ENCODE data around the gene PTPRN2.
A peak's percentile ranks its signal among the peaks of the same experiment; 100 is the strongest.
"Not testable (repeated sequence)": the region's sequence is repeated elsewhere in the genome, so short reads cannot be mapped to it uniquely, and the experiment has no call there.

The PTPRN2 gene

GRCh38 chr7:157704365-157704764 is 883.3 kb downstream of the PTPRN2 start:
- no peak for DNase-seq

DNA sequence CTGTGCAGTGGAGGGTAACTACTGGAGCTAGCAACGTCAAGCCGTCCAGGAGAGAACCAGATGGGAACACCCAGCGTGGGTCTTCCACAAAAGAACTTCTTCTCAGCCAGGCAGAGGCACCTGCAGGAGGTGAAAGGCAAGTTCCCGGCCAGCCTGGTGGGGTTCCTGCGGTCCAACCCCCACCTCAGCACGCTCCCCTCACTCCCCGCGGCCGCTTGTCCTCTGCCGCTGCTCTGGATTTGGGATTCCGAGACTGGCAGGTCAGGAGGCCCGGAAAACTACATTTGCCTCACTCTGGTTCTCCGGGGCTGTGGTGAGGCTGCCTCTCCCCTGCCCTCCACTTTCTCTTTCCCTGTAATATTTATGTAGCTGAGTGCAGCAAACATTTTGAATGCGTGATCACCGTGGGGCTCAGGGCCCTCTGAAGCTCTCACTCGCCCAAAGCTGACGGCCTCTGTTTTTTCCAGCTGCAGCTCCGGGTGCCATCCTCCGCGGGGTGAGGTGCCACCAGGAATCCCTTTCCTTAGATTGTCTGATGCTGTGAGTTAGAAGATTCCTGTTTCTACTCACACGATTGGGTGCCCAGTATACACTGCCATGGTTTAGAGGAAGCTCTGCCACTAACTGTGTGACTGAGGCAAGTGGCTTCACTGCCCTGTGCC is 884.0 kb downstream of the PTPRN2 start:
- no peak for DNase-seq

GRCh38 chr7:157703131-157703530 is 884.5 kb downstream of the PTPRN2 start:
- DNase-seq, result no peak

DNA sequence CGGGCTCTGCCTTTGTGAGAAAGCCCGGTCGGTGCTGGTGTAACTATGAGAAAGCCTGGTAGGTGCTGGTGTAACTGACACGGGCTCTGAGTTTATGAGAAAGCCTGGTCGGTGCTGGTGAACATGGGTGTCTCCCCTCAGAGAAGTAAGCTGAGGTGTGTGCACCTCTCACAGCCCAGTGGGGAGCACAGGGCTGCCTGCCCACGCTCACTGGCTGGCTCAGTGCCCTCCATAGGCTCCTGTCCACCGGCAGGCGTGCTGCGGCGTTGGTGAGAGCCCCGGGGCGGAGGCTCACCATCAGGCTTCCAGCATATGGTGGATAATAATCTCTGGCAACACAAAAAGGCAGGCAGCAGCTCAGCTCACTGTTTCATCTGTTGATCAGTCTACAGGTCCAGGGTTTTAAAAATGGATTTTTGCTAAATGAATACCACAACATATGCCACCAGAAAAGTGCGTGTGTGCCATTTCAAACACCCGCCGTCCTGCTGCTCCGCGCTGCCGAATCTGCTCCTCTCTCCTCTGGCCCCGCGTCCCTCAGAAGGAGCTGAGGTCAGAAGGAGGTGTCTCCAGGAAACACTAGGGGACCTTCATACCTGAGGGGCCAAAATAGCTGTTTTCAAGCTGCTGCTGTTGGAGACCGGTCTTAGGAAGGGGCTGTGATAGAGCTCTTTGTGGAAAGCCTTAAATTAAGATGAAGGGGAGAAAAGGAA is 885.2 kb downstream of the PTPRN2 start:
- no peak for DNase-seq

GRCh38 chr7:157701395-157702180 is 886.0 kb downstream of the PTPRN2 start:
- DNase-seq, result not testable (repeated sequence)

DNA sequence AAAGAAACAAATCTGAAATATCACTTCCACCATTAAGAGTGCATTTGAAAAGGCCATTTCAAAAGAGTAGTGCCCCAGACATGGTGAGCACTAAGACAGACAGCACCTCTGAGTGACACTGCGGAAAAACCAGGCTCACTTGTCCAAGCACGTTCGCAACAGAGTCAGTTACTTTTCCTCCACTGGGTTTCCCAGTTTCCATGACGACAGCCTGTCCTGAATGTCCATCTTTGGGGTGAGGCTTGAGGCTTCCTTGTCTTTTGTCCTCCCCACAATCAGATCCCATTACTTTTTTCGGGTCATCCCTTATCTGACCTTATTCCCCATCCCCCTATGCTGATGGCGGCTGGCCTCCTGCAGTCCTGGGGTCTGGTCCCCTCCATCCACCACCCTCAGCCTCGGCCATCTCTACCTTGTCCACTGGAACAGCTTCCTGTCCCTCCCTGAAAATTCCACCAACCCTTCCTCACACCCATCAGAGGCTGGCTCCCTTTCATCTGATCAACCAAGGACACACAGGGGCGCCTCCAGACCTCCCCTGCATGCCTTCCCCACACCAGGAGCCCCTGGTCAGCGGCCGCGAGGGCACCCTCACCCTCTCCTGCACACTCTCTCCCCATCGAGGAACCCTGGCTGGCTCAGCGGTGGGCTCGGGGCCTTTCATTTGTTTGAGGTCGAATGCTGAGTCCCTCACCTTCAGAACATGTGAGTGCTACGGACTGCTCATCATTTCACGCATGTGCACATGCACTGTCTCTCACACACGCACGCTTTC is 887.2 kb downstream of the PTPRN2 start:
- DNase-seq, result no peak

- no peak for DNase-seq
Observed at GRCh38 chr7:157699357-157700013, 888.1 kb downstream of the PTPRN2 start.

- not testable (repeated sequence) for DNase-seq
Observed at GRCh38 chr7:157697287-157697686, 890.3 kb downstream of the PTPRN2 start.

DNA sequence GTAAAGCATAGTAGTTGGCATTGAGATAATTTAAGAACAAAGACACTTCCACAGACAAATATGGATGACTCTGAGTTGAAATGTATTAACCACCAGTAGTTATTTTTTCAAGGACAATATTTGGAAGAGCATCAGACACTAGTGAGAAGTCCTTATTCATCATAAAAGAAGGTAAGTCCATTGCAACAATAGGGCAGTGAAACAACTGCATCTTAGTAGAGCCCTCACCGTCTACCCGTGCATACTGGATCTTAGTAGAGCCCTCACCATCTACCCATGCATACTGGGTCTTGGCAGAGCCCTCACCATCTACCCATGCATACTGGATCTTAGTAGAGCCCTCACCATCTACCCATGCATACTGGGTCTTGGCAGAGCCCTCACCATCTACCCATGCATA is 892.0 kb downstream of the PTPRN2 start:
- DNase-seq, result not testable (repeated sequence)

GRCh38 chr7:157694376-157694665 is 893.3 kb downstream of the PTPRN2 start:
- no peak for DNase-seq

DNA sequence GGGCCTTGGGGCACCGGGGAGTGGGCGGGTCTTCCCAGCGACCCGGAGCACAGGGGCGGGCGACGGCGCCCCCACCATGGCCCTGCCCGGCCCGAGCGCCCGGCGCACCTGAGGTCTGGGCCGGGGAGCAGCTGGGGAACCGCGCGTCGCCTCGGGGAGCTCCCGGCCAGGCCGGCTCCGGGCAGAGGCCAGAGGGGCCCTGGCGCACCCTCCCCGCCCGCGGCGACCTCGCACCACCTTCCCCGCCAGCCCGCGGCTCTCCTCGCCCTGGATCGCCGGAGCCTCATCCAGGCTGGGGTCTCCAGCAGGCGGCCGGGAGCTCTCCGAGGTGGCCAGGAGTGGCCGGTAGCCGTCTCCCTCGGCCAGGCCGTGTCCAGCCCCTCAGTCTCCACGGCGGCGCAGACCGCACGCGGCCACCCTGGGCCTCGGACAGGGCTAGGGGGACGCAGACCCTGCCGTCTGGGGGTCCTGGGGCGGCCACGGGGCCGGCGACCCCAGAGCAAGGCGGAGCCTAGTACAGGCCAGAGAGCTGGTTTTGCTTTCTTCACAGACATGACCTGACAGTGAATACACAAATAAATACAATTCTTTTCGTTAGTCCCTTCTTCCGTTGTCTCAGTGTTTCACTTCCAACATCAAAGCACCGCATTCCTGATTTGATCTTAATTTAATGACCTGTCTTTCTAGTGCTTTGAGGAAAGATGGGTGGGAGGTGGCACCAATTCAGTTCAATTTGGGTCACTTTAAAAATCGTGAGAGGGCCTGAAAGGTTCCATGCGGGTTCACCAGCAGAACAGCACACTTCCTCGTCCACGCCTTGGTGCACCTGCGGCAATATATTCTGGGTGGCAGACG is 893.9 kb downstream of the PTPRN2 start:
- DNase-seq, result no peak

DNA sequence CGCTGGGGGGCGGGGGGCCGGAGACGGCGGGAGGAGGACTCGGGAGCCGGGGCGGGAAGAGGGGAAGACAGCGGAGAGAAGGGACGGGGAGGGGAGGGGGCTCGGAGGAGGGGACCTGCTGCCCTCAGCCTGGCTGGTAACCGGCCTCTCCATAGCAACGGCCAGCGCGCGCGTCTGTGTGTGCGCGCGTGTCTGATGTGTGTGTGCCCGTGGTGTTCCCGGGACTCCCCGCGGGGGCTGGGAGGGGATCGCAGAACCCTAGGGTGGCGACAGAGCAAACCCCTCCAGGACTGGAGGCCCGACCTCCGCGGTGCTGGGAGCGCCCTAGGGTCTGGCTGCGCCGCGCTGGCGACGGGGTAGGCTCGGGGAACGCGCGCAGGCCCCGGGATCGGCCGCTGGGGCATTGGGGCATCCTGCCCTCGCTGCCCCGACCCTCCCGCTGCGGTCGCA is 894.5 kb downstream of the PTPRN2 start:
- DNase-seq, result peak; percentile 26

- no peak for DNase-seq
Observed at GRCh38 chr7:157692460-157693011, 895.1 kb downstream of the PTPRN2 start.

DNA sequence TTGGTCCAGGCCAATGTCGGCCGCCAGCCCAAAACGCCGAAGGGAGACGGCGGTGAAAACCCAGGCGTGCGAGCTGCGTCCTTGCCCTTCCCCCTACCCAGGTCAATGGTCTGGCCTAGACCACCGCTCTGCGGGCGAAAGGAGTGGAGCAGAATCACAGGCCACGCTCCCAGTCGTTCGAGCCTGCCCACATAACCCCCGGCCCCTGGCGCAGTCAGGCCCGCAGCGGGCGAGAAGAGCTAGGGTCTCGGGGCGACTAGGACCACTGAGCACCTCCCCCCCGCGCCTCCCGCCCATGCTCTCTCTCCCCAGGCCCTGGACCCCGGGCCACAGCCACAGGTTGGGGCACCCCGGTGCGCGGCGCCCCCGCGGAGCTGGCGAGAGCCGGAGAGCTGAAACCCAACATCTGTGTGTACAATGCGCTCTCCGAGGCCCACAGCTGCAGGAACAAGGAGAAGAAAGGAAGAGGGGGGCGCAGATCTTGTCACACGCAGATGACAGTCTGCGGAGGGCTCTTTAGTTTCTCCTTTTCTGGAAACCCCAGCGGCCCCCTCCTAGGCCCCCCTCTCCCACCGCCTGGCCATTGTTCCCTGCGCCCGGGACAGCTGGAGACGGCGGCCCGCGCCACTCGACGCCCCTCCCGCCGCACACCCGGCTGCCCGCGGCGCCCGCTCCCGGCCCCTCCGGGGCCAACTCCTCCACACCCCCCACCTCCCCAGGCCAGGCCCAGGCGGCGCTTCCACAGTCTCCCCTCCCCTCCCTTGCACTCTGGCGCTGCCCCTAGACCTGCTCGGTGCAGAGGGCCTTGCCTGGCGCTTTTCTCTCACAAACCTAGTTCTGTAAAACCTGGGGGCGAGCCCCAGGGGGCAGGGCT is 895.8 kb downstream of the PTPRN2 start:
- DNase-seq, result peak; percentile 60

DNA sequence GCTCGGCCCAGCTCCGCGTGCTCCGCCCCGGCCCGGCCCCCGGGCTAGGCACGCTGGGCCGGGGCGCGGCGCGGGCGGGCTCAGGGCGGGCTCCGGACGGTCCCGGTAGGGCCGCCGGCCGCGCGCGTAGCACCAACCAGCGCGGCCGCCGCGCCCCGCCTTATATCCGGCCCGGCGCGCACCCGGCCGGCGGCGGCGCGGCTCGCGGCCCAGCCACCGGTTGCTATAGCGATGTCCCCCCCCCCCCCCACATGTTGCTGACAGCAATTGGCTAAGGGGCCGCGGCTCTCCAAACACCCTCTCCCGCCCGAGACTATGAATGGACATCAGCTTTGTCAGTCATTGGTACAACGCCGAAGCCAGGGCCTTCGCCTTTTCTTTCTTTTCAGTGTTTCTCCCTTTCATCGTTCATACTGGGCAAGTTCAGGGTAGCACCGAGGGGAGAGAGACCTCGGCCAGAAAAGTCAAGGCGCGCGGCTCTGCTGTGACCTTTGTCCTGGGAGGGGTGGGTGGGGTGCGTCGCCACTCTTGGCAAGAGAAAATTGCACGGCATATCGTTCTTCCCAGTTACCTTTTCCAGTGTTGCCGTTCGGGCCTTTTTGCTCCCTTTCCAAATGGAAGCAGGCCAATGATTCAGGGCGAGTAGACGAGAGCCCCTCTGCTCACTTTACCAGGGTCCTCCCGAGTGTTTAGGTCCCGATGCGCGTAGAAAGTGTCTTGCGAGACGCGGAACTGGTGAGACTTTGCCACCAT is 896.6 kb downstream of the PTPRN2 start:
- DNase-seq, result peak; percentile 88

GRCh38 chr7:157690058-157690832 is 897.4 kb downstream of the PTPRN2 start:
- peak; percentile 34 for DNase-seq

- no peak for DNase-seq
Observed at GRCh38 chr7:157689269-157690057, 898.2 kb downstream of the PTPRN2 start.
